ENCODE data around the gene ZIC5.

ZIC5 gene

DNA sequence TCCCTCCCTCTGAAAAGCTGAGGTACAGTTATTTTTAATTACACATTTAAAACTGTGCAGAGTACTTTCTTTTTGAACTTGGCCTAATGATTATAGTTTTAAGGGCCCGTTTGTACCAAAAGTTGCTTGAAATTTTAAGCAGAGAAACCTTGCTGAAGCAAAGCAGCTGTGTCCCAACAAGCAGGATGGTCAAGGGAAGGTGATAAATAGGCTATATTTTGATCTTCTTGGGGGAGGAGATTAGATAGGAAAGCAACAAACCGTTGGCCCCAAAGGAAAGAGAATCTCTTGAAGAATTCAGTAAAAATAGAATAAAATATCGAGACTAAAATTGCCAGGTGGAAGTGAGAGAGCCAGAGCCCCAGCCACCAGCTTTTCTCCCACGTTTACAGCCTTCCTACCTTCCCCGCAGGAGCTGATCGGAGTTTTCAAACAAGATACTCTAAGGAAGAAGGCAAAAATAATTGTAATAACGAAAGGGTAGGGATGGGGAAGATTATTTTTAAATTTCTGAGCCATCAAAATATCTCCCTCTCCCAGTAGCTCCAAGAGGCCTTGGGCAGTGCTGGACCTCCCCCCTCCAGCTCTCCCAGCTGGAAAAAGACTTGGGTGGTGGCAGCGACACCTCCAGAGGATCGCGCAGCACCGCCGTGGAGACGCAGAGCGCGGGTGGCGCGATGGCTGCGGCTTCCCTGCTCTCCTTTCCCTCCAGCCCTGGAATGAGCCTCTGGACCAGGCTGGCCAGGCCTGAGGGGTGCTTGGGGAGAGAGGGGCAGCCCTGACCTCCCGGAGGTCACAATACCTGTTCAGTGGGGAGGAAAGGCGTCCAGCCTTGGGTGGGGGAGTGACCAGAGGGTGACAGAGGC, 15.8 kb upstream of the ZIC5 start:
- in situ Hi-C loops (cut with HindIII; ENCODE audit: low sequenced_read_pairs): no loop called here
- peak; percentile 42 for DNase-seq (ENCODE audit: low read depth, low spot score)
- TF ChIP-seq, protein P1, sequence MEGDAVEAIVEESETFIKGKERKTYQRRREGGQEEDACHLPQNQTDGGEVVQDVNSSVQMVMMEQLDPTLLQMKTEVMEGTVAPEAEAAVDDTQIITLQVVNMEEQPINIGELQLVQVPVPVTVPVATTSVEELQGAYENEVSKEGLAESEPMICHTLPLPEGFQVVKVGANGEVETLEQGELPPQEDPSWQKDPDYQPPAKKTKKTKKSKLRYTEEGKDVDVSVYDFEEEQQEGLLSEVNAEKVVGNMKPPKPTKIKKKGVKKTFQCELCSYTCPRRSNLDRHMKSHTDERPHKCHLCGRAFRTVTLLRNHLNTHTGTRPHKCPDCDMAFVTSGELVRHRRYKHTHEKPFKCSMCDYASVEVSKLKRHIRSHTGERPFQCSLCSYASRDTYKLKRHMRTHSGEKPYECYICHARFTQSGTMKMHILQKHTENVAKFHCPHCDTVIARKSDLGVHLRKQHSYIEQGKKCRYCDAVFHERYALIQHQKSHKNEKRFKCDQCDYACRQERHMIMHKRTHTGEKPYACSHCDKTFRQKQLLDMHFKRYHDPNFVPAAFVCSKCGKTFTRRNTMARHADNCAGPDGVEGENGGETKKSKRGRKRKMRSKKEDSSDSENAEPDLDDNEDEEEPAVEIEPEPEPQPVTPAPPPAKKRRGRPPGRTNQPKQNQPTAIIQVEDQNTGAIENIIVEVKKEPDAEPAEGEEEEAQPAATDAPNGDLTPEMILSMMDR (IDR thresholded peaks at IDR 0.05; ENCODE audit: low read depth, low read length): no peak
- H3K4me3 ChIP-seq (ENCODE audit: low read depth, low read length): peak overlapping the region; percentile 54

DNA sequence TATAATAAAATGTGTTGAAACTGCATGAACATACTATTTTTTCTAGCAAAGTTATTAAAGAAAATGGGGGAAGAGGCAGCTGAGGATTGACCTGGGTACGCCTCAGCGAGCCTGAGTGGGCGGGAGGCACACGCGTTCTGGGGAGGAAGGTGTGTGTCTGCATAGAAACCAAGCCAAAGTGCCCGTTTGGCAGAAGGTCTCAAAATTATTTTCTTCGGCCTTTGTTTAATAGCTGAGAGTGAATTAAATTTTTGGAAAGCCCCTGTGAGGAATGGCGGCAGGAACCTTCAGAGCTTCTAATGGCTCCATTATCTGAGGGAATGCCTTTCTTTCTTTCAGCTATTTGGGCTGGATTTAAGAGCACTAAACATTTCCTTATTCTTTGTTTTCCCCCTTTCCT, 15.2 kb upstream of the ZIC5 start:
- TF ChIP-seq, protein P1 (IDR thresholded peaks at IDR 0.05; ENCODE audit: low read depth, low read length): no peak
- DNase-seq (ENCODE audit: low read depth, low spot score): peak; percentile 52
- peak overlapping the region; percentile 54 for H3K4me3 ChIP-seq (ENCODE audit: low read depth, low read length)
- in situ Hi-C loops (cut with HindIII; ENCODE audit: low sequenced_read_pairs): no loop called here

- H3K4me3 ChIP-seq (ENCODE audit: low read depth, low read length): peak overlapping the region; percentile 54
- DNase-seq (ENCODE audit: low read depth, low spot score): peak; percentile 43
- TF ChIP-seq, protein P1 (IDR thresholded peaks at IDR 0.05; ENCODE audit: low read depth, low read length): no peak
- in situ Hi-C loops (cut with HindIII; ENCODE audit: low sequenced_read_pairs): no loop called here
Measured at GRCh38 chr13:99985886-99986527, 14.4 kb upstream of the ZIC5 start.

GRCh38 chr13:99985241-99985874, 13.8 kb upstream of the ZIC5 start:
- TF ChIP-seq, protein P1 (IDR thresholded peaks at IDR 0.05; ENCODE audit: low read depth, low read length): no peak
- H3K4me3 ChIP-seq (ENCODE audit: low read depth, low read length): peak overlapping the region; percentile 76
- no peak for DNase-seq (ENCODE audit: low read depth, low spot score)
- in situ Hi-C loops (cut with HindIII; ENCODE audit: low sequenced_read_pairs): no loop called here

DNA sequence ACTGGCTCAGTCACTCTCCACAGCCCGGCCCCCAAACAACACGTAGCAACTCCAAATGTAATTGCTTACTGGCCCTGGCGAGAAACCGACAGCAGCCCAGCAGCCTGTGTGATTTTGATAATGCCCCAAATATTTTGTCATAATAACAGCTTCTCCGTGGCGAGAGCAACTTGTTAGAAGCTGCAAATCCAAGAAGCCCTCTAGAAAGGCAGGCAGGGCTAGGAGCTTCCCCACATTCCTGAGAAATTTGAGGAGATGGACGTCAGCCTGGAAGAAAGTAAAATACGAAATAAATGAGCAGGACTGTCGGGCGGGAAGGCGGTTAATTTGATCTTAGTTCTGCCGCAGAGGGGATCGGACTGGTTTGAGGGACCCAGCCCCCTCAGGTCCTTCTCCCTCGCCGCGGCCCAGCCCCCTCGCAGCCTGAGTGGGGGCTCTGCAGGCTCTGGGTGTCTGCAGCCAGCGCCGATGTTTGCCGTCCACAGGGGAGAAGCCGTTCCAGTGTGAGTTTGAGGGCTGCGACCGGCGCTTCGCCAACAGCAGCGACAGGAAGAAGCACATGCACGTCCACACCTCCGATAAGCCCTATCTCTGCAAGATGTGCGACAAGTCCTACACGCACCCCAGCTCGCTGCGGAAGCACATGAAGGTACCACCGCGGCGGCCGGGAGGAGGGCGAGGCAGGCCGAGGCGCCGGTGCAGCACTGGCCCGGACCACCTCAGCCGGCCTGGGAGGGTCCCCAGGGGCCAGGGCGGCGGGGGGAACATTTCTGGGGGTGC, 13.1 kb upstream of the ZIC5 start:
- H3K4me3 ChIP-seq (ENCODE audit: low read depth, low read length): peak overlapping the region; percentile 76
- peak; percentile 32 for DNase-seq (ENCODE audit: low read depth, low spot score)

More for the DNA sequence above, 13.1 kb upstream of the ZIC5 start:
- TF ChIP-seq, protein P1 (IDR thresholded peaks at IDR 0.05; ENCODE audit: low read depth, low read length): no peak
- in situ Hi-C loops (cut with HindIII; ENCODE audit: low sequenced_read_pairs): no loop called here
